ENCODE measurements around the gene NECAB2.

Gene NECAB2

DNA sequence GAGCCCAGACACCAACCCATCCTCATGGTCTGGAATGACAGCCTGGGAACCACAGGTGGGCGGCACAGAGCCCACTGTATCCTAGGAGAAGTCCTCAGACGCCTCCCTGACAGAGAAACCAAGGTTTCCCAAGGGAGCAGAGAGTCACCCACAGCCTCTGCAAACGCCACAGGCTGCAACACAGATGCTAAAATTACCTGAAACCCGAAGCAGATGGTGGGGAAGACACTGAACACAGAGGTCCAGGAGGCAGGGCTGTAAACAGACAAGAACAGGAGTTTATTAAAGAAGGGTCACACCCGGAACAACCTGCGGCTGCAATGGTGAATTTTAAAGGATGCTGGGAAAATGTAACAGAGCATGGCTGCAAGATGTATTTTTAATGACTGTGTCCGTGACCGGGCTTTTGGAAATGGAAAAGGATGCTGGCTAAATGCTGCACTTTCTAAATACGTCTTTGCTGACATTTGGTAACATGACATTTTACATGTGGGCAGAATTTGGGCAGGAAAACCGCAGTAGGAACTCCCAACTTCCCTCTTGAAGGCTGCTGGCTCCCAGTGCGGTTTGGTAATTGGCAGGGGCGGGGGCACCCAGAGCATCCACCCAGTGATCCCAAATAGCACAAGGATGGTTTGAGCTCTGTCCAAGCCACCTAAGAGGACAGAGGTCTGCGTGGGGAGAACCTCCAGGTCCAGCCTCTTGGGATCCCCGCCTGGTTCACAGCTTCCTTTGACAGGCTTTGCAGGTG lies 61.4 kb downstream of the NECAB2 start:
- DNase-seq = no peak

- DNase-seq = no peak
Measured at GRCh38 chr16:84031556-84031955, 63.5 kb downstream of the NECAB2 start.

DNA sequence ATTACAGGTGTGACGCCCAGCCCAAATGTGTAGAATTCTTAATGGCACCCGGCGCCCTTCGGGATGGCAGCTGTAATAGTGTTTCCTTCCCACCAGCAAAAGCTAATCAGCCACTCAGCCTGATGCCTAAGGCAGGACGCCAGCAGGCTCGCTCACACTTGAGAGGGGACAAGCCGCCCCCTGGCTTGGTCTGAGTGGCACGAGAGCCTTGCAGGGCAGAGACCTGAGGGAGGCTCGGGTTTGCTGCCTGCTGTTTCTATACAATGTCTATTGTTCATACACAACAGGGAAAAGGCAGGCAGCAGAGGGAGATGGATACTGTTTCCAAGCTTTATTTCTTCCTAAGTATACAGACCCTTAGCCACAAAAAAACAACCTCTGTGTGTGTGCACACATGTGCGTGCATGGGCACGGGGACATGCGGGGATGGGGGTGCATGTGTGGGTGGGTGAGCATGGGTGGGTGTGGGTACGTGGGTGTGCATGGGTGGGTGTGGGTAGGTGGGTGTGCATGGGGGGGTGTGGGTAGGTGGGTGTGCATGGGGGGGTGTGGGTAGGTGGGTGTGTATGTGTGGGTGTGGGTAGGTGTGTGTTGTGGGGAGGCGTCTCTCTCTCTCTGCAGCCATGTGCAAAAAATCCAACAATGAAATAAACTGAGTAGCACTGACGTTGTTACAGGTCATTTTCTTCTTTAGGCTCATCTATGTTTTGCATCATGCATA lies 64.6 kb downstream of the NECAB2 start:
- no peak for DNase-seq

GRCh38 chr16:84033251-84034195 lies 65.5 kb downstream of the NECAB2 start:
- DNase-seq = no peak

GRCh38 chr16:84034516-84034915 lies 66.5 kb downstream of the NECAB2 start:
- DNase-seq = no peak

DNA sequence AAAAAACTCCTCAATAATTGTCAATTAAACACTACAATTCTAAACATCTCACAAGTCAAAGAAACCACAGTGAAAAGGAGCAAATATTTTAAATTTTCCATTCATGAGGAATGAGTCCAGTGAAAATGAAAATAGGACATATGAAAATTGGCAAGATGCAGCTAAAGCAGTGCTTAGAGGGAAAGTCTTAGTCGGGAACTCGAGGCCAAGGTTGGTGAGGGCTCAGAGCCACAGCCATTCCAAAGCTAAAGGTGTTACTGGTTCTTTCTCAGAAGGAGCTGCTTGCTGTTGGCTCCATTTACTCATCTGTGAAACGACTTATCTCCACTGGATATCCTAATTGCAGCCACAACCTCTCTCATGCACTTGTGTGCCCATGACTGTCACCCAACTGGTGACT lies 68.1 kb downstream of the NECAB2 start:
- DNase-seq = no peak

- DNase-seq = no peak
Measured at GRCh38 chr16:84036982-84037425, 69.0 kb downstream of the NECAB2 start.

DNA sequence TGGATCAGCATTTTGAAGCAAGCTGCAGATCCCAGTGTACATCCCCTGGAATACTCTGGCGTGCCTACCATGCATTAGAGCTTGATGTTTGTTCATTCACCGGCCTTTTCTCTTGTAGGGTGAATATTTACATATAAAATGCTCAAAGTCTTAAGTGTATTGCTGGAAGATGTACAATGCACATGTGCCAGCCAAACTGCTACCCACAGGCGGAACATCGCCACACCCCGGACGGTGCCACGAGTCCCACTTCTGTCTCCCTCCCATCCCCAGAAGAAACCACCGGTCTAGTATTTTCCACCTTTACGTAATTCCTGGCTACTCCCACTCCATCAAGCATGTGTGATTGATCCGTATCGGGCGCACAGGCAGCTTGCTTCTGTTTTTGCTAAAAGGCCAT lies 70.4 kb downstream of the NECAB2 start:
- no peak for DNase-seq

- no peak for DNase-seq
Measured at GRCh38 chr16:84039696-84040095, 71.7 kb downstream of the NECAB2 start.

GRCh38 chr16:84040226-84040822 lies 72.3 kb downstream of the NECAB2 start:
- no peak for DNase-seq

DNA sequence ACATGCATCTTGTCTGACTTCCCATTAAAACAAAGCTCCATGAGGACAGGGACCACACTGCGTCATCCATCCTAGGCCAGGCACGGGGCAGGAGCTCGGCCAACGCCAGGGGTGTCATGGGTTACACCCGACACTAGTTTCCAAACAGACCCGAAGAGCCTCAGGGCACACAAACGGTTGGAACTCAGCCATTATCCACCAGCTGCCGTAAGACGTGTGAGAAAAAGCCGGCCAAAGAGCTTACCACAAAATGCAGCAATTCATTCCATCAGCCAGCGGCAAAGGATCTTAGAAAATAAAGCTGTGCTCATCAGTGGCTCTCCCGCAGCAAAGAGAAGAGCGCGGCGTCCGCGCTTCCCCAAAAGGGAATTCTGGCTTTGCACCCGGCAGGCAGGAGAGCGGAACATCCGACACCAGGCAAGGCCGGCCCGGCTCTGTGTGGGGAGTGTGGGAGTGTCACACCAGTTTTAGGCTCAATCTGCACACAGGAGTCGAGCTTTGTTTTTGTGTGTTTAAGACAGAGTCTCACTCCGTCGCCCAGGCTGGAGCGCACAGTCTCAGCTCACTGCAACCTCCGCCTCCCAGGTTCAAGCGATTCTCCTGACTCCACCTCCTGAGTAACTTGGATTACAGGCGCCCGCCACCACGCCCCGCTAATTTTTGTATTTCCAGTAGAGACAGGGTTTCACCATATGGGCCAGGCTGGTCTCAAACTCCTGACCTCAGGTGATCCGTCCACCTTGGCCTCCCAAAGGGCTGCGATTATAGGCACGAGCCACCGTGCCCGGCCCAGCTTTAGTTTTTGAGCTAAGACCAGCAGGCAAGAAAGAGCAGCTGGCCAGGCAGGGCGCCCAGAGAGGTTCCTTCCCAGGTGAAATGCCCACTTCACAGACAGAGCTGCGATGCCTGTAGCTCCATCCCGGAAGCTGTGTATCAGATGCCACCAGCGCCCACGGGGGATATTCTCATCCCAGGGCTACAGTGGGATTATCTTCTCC lies 73.1 kb downstream of the NECAB2 start:
- no peak for DNase-seq

- no peak for DNase-seq
Measured at GRCh38 chr16:84041881-84042280, 73.8 kb downstream of the NECAB2 start.

DNA sequence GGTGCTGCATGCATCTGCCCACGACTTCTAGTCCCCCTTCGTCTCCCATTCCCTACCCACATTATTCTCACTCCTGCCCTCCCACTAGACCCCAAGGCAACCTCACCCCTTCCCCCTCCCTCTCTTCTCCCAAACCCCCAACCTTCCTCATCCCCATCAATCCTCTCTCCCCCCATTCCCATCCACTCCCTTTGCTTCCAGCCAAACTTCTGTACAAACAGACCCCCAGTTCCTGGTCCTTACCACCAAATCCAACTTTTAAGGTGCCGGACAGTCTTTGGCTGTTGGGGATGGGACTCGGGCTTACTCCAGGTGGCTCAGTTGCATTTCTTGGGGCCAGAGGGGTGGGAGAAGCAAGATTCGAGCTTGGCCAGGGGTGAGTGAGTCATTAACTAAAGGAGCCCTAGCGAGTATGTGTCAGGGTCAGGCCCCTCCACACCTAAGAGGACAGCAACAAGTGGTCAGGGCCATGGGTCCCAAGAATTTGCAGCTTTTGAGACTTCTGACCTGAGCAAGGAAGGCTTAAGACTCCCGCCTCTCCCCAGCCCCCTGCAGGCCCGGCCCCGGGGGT lies 74.3 kb downstream of the NECAB2 start, which contains the start of gene SLC38A8:
Gene SLC38A8, minus strand, starts transcription at position 488 of the 571 bp plus-strand sequence. CDS start 638 bp downstream, outside the sequence.
- no peak for DNase-seq

DNA sequence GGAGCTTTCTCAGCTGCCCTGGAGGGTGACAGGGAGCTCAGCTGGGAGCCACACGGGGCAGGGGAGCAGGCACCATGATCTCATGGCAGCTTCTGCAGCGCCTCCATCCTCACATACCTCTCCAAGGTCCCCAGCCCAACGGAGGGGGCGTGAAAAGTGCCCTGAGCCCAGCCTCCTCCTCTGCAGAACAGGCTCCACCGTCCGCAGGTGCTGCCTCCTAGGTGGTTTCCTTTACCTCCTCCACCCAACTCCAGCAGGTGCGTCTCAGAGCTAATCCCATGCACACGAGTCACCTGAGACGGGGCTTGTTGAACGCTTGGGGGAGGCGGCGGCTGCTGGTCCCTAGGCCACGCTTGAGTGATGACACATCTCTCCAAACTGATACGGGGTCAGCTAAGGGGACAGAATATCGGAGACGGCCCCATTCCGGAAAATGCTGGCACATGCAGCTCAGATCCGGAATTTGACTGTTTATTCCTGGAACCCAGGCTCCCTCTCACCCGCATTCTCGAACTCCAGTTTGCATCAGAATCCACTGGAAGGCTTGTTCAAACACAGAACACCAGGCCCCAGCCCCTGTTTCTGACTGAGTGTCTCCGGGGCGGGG lies 74.9 kb downstream of the NECAB2 start:
- no peak for DNase-seq

GRCh38 chr16:84043486-84044117 lies 75.6 kb downstream of the NECAB2 start:
- DNase-seq = no peak

DNA sequence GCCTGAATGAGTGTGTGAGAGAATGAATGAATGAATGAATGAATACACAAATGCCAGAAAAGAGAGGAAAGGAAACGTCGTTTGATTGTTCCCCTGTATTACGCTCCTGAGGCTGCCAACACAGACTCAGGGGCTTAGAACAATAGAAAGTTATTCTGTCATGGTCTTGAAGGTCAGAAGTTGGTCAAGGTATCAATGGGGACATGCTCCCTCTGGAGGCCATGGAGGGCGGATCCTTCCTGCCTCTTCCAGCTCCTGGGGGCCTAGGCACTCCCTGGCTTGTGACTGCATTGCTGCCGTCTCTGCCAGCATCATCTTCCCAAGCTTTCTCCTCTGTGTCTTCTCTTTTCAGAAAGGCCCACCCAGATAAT lies 76.1 kb downstream of the NECAB2 start:
- DNase-seq = no peak

DNA sequence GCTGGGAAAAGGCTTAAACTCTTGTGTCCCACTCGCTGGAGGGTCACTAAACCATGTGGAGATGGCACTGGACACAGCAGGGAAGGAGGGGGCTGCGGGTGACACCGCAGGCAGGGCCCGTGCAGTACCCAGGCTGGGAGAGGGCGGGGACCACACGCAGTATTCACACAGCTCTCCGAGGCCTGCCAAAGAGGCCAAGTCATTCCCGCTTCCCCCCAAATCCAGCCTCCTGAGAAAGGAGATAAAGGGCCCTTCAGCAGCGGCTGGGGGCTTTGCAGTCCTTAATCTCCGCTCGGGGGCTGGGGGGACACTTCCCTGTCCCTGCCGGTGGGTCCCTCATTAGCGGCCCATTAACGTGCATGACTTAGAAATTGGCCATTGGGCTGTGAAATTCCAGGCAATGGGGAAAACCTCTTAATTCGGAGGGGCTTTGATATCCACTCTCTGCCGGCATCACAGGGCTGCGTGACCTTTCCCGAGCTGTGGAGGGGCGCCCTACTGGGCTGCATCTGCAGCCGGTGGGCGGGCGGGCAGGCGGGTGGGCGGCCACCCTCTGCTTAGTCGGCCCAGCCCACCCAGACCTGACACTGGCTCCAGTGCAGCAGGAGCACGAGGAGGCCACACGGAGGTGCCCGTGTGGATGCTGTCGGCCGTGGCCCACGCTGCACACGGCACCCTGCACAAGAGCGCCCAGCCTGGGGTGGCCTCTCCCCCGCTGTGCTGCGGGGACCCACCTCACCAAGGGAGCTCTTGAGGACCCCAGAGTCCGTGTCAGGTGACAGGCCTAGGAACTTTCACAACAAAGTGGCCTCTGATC lies 77.2 kb downstream of the NECAB2 start:
- DNase-seq = no peak

- DNase-seq = no peak
Measured at GRCh38 chr16:84045818-84046470, 77.9 kb downstream of the NECAB2 start.

DNA sequence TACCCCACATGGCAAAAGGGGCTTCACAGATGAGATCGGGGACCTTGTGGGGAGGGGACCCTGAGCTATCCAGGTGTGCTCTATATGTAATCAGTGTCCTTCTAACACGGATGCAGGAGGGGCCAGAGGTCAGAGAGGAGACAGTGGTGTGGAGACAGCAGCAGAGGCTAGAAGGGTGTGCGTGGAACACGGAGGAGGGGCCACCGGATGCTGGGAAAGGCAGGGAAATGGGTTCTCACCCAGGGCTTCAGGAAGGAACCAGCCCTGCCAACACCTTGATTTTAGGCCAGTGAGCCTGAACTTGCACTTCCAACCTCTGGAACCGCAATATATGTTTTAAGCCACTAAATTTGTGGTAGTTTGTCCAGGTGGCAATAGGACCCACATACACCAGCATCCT lies 79.2 kb downstream of the NECAB2 start:
- DNase-seq = no peak
